DMS53 treated with DMSO at 0.1 percent for 48 hours (cell line): ENCODE measurements around the gene ZNF506.
"Not testable (repeated sequence)": the region's sequence is repeated elsewhere in the genome, so short reads cannot be mapped to it uniquely, and the experiment has no call there.

Source experiments
- DNase-seq: peaks from one replicate; lab custom pipeline; 2025; ENCODE audit not compliant: unreplicated experiment; lab: John Stamatoyannopoulos, UW

The ZNF506 gene

DNA sequence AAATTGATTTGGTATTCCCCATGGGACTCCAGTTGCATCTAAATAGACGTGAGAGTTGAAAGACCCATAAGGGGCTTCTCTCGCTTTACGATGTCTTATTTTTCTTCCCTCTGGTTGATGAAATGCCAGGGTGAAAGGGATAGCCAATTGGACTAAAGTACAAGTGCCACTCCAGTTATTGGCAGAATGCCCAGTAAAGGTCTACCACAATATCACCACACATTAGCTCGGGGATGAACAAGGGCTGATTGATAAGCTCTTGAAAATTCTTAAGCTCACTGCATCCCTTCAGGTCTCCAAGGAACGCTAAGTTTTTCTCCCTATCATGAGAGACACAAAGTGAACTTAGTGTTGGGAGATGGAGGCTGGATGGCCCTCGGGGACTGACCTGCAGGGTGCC, 39.8 kb downstream of the ZNF506 start:
- DNase-seq = peak; percentile 56

DNA sequence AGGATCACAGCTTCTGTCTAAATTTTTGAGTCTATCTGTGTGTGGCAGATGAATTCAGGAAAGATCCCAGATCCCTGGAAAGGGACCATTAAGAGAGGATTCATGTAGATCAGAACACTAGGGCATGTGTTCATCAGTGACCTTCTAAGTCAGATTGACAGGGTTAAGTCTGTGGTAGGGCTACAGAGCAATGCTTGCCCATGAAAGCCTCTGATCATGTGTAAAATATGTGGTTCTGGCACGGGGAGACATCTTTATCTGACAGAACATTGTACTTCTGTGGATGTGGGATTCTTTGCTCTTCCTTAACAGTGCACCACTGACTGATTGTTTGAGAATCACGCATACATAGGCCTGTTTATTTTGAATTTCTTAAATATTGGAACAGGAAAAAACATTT, 42.9 kb downstream of the ZNF506 start:
- no peak for DNase-seq

DNA sequence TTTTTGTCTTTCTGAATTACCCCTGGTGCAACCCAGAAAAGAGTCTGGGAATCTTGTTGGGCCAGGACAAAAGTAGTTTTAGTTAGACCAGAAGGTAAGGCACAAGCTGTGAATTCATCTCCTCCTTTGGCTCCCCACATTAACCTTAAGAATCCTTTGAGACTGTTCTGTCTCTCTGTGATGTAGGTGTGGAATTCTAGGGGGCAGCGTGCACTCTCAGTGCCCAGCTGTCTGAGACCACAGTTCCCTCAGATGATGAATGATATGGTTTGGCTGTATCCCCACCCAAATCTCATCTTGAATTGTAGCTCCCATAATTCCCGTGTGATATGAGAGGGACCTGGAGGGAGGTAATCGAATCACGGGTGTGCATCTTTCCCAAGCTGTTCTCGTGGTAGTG, 43.9 kb downstream of the ZNF506 start:
- no peak for DNase-seq

DNA sequence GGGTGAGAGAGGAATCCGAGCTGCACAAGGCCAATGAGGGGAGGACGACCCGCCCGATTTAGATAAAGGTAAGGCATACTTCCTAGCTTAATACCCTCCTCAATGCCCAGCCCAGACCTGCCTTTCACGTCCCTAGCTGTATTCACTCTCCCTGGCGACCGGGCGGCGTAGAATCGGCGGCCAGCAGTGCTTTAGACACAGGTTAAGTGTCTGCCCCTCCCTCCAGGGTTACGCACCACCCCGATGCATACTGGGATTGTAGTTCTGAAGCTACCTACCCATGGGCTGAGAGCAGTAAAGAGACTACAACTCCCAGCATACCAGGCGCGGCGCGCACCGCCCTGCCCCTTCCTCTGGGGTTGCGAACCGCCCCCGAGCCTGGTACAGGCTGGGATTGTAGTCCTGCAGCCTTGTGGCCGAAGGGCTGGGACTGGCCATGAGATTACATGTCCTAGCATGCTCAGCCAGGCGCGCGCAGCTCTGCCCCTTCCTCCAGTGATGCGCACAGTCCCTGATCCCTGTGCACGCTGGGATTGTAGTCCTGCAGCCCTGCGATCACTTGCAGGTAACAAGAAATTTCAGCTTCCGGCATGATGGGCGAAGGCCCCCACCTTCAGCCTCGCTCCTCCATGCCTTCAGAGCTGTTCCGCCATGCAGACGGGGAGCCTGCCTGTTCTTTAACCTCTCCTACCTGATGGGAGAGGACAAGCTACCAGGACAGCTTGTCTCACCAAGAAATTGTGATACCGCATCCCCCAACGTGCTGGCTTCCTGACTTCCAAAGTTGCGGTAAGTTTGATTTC, 45.1 kb downstream of the ZNF506 start:
- peak; percentile 91 for DNase-seq

DNA sequence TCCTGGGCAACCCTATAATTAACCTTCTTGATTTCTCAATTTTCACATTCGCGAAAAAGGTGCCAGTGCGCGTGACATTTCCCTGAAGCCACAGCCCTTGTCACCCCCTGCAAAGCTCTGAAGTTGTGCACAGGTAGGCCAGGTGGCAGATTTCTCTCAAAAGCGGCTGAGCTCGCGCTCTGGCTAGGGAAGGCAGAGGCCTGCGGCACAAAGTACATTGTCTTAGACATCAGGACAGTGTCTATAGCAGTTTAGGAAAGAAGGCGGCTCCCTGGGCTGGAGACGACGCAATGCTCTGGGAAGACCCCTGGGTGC, 45.7 kb downstream of the ZNF506 start:
- DNase-seq = no peak

DNA sequence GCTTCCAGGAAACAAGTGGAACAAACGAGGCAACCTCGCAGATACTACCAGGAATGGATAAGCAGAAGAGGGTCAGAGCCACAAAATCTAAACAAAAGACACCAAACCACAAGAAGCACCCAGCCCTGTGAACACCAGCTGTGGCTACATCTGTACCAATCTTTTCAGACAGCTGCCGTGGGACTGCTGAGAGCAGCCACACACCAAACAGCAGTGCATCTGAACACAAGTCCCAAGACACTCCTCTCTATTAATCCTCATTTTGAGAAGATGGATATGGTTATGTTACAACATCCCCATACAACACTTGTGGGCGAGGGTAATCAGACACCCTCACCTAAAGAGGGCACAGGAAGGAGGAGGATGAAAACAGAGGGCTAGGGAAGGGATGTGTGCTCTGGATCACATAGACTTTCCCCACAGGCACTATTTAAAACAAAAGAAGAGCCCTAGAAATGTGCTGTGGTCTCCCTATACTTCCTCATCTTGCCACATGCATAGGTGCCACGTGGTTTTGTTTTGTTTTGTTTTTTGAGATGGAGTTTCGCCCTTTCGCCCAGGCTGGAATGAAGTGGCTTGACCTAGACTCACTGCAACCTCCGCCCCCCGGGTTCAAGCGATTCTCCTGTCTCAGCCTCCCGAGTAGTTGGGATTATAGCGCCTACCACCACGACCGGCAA, 47.1 kb downstream of the ZNF506 start:
- DNase-seq = no peak

DNA sequence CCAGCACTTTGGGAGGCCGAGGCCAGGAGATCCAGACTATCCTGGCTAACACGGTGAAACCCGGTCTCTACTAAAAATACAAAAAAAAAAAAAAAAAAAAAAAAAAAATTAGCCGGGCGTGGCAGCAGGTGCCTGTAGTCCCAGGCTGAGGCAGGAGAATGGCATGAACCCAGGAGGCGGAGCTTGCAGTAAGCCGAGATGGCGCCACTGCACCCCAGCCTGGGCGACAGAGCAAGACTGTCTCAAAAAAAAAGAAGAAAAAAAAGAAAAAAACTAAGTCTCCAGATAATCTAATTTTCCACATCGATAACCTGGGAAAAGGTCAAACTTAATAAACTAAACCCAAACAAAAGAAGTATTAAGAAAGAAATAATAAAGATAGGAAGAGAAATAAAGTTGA, 49.6 kb downstream of the ZNF506 start:
- DNase-seq = not testable (repeated sequence)

DNA sequence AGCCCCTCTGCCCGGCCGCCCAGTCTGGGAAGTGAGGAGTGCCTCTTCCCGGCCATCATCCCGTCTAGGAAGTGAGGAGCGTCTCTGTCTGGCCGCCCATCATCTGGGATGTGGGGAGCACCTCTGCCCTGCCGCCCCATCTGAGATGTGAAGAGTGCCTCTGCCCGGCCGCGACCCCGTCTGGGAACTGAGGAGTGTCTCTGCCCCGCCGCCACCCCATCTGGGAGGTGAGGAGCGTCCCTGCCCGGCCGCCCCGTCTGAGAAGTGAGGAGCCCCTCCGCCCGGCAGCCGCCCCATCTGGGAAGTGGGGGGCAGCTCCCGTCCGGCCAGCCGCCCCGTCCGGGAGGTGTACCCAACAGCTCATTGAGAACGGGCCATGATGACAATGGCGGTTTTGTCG, 51.6 kb downstream of the ZNF506 start:
- not testable (repeated sequence) for DNase-seq

DNA sequence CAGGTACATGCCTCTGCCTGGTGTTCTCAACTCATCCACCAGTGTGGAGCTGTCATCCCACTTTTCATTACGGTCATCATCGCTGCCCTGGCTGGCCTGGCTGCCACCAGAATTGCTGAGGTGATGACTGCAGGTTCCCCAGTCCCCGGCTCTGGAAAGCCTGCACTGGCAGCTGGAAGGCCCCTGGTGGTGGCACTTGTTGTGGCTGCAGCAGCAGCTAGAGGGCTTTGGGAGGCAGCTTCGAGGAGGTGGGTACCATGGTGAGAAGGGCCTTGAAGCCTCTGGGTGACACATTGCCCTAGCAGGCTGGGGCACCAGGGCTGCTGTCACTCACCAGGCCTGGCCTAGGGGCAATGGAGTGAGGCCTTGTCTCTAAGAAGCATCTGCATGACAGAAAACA, 63.4 kb downstream of the ZNF506 start:
- no peak for DNase-seq

DNA sequence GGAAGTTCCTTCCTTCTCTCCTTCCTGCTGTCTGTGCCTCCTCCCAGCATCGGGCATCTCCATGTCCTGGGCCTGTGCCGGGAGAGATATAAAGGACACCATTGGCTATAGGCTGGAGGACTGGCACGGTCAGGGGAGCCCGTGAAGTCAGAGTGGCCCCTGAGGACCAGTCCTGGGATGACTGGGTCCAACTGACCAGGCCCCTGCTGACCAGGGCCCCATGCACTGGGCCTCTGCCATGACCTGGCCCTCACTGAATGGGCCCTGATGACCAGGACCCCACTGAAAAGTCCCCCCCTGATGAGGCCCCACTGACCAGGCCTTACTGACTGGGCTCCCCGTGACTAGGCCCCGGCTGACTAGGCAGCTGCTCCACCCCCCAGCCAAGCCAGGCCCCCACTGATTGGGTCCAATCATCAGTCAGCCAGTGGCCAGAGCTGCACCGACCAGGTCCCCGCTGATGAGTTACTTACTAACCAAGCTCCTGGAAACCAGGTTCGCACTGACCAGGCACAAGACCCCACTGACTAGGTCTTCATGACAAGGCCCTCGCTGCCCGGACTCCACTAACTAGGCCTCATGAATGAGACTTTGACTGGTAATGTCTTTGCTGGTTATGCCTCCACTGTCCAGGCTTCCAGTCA, 68.7 kb downstream of the ZNF506 start:
- no peak for DNase-seq

DNA sequence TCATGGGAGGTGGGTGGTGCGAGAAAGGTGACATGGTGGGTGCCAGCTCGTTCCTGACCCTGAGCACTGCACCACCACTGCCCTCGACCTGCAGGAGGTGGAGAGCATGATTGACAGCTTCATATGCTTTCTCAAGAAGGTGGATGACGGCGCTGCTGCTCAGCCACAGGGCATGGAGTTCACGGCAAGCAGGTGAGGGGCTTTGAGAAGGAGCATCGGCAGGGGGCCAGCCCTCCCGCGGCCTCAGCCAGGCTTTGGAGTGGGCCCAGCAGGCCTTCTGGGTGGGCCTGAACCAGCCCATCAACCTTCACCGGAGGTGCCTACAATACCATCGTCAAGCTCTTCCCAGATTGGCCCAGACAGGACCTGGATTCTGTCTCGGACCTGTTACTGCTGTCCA, 69.7 kb downstream of the ZNF506 start:
- no peak for DNase-seq

DNA sequence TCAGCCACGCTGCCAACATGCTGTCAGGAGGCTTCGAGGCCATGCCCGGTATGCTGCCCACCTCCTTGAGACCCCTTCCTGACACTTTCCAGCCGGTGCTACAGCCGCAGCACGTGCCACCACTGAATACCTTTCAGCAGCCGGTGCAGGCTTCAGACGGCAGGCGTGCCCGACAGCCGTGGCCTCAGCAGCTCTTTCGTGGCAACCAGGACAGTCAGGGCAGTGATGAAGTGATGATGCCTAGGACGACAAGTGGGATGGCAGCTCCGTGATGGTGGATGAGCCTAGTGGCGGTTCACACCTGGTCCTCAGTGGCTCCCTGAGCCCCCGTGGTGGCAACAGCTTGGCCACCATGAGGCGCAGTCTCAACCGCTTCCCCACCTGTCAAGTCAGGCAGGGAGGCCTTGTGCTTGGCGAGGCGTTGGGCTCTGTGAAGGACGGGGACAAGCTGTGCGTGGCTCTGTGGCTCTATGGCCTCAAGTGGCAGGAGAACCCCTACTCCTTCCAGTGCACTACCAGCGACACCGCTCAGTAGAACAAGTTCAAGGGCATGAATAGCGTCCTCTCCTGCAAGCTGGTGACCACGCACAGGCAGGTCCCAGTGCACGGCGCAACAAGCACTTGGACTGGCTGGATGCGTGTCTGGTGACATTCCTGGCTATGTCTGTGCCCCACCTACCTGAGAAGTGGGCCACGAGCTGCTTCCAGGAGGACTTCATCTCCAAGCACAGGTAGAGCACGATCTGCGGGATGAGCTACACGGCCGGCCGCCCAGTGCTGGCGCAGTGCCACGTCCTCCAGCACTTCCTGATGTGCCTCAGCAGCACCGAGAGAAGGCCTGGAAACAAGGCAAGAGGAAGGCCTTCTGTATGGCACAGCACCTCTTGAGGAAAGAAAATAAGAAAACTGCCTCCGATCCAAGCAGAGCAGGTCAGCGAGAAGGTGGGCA, 70.4 kb downstream of the ZNF506 start:
- no peak for DNase-seq

DNA sequence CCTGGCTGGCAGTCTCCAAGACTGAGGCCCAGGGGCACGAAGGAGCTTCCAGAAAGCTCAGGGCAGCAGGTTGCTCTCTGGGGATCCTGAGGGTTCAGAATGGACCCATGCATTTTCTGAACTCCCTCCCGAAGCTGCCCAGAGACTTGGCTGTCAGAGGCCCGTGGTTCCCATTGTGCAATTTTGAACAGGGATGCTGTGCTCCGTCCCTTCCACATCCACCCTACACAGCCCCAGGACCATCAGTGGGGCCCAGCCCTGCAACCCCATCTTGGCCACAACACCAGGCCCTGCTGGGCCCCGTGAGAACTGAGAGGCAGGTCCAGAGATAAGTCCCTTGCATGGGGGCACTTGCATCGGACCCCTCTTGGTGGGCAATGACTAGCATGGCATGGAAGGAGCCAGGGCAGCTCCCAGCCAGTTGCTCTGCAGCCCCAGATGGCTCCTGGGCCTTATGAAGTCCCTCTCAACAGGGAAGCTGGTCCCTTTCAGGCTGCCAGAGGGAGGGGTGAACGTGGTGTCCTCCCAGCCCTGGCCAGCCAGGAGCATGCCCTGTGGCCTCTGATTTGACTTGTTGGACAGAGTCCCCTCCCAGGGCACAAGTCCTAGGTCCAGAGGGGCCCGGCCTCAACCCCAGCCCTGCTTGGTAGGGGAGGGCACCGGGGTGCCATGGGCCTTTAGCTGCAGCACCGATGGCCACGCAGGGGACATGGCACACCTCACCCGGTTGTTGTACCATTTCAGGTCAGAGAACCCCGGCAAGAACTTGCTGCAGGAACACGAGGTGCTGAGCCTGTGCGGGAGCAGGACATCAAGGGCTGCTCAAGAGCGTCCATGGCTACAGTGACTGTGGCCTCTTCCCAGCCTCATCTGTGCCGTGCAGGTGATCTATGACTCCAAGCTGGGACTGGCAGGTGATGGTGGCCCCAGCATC, 71.4 kb downstream of the ZNF506 start:
- no peak for DNase-seq

DNA sequence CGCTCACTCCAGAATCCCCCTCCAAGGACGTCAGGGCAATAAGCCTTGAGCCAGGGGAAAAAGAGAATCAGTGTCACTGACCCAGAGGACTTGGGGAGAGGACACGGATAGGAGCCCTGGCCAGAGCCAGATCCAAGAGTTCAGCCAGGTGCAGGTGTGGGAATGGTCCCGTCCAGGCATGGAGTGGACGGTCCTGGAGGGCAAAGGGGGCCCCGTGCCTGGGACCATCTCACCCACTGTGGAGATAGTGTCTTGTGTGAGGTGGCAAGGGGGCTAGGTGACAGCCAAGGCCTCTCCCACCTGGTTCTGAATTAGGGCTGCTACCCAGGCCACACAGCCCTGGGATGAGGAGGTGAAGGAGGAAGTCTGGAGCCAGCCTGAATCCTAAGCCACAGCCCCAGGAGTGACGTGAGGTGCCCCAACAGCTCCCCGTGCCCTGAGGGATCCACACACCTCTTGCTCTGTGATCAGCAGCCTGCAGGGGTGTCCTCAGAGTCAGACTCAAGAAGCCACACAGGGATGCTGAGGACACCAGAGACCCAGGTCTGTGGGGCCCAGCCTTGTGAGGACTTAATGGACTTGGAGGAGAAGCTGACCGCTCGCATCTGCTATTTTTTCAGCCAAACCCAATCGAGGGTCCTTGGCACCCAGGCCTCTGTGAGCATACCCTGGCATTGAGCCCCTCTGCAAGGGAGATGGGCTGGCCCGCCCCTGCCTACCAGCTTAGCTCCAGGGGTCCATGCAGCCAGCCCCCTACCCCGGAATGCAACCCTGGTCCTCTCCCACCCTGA, 72.2 kb downstream of the ZNF506 start:
- no peak for DNase-seq

DNA sequence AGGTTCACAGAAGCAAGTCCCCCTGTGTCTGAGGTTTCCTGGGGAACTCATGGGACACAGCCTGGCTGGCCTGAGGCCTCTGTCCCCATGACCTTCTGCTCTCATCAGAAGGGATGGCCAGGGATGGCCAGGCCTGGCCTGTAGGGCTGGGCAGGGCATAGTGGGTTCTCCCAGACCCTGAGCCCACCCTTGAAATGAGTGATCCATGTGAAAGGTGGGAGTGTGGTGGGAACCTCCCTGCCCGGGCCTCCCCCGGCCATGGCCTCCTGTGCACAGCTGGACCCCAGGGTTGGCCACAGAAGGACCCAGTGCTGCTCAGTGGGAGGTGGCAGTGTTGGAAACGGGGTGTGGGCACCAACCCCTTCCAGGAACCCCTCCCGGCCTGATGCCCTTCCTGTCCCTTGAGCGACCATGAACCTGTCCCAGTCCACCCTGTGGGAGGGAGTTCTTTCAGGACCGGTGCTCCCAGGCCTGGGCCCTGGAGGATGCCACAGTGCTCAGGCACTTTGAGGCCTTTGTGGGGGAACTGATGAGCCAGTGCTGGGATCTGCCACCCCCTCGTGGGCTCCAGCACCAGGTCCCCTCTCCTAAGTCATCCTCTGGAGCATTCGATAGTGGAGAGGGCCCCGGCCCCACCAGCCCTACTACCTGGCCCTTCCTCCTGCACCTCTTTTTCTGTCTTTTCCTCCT, 73.2 kb downstream of the ZNF506 start:
- no peak for DNase-seq

DNA sequence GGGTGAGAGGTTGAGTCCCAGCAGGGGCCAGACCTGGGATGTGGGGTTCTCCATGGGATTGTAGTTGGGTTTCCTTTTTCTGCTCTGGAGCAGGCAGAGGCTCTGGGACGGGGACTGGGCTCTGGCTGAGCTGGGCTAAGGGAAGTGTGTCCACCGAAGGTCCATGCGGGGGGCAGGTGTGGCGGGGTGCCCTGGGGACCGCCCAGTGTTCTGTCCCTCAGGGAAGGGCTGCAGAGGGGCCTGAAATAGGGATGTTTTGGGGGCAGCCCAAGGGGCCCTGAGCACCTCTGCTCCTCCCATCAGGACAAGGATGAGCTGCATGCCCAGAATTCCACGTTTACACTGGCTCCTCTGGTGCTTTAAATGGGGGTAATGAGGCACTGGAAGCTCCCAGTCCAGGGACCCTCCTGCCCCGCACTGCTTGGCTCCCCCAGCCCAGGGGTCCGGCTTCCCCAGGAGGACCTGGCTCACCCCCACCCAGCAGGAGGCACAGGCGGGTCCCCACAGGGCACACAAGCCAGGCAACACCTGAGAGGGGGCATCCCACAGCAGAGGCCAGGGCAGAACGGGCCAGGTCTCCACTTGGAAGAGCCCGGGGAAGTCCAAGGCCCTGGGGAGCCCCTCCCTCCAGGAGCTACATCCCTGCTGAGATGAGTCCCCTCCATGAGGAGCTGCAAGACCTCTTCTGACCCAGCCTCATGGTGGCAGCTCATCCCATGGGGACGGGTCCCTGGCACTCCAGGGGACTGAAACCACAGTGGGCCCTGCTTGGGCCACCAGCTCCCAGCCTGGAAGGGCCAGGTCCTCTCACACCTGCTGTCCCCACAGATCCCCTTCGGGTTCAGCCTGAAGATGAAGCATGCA, 74.0 kb downstream of the ZNF506 start:
- DNase-seq = no peak

DNA sequence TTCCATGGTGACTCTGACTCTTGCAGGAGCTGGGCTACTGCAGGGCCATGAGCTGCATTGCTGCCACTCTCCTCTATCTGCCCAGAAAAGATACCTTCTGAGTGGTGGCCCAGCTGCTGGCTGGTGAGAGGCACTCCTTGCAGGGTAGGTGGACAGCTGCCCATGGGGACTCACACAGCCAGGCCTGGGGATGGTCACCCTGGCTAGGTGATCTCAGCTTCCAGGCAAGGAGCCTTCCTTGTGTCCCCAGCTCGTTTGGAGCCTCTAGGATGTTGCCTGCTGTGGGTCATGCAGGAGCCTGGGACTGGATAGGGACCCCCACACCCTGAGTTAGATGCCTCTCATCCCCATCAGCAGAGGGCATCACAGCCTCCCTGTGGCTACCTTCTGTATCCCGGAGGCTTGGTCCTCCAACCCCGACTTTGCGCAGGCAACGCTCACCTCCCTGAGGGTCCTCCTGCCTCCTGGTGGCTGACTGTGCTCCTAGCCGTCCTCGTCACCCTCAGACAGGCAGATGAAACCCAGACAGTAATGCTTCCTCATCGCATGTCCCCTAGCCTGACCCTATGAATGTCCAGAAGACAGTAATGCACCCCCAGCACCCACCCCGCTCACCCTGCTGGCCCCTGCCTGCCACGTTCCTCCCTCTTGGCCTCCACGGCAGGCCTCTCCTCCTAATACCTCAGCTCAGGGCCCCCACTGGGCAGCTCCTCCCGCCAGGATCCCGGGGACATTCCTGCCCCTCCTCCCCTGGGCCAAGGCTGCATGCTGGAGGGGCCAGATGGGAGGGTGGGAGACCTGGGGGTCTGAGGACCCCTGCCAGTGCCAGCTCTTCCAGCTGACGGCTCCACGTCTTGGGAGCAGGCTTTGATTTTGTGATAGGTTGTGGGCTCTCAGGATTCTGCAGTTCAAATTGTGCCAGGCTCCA, 75.0 kb downstream of the ZNF506 start:
- DNase-seq = no peak
